SU-DHL-6 (cell line): Measurements from ENCODE around the gene SOD1.
A peak's percentile ranks its signal among the peaks of the same experiment; 100 is the strongest.
"Not testable (repeated sequence)": the region's sequence is repeated elsewhere in the genome, so short reads cannot be mapped to it uniquely, and the experiment has no call there.

Experiments used
- H2AFZ ChIP-seq: fragments of 200-600 bp; sonication (generic); 2 replicates; pipeline ENCODE4 v1.6.1; 2014; ENCODE audit warnings: low read depth, mild to moderate bottlenecking, moderate library complexity, mixed read lengths, antibody characterized with exemption, low read length; ENCODE audit not compliant: severe bottlenecking
- H3F3A ChIP-seq: fragments of 200-600 bp; shearing (Covaris generic); 2 replicates; pipeline ENCODE4 v1.6.0; 2016; ENCODE audit warnings: antibody characterized with exemption, mild to moderate bottlenecking; ENCODE audit not compliant: insufficient read depth
- H3K27ac ChIP-seq: fragments of 200-600 bp; sonication (generic); 2 replicates; pipeline ENCODE4 v1.5.1; 2016; ENCODE audit warnings: low read depth, mild to moderate bottlenecking, low read length, moderate library complexity, mixed read lengths
- H3K27me3 ChIP-seq: fragments of 200-600 bp; sonication (generic), shearing (Covaris generic); 2 replicates; pipeline ENCODE4 v1.6.0; 2014; ENCODE audit warnings: mild to moderate bottlenecking, low read length
- H3K36me3 ChIP-seq: fragments of 200-600 bp; sonication (generic); 2 replicates; pipeline ENCODE4 v1.6.1; 2014; ENCODE audit warnings: mild to moderate bottlenecking, low read length, mixed read lengths
- H3K4me2 ChIP-seq: fragments of 300-600, 200-600 bp; shearing (Covaris generic), sonication (generic); 2 replicates; pipeline ENCODE4 v1.6.0; 2014; ENCODE audit warnings: low read length, low read depth, mild to moderate bottlenecking; ENCODE audit not compliant: poor library complexity, severe bottlenecking
- H3K4me3 ChIP-seq: fragments of 200-600 bp; sonication (generic); 2 replicates; pipeline ENCODE4 v1.5.1; 2014; ENCODE audit warnings: antibody characterized with exemption, low read length, mild to moderate bottlenecking, mixed read lengths; ENCODE audit not compliant: insufficient read depth, poor library complexity, severe bottlenecking
- H3K79me2 ChIP-seq: fragments of 200-600 bp; sonication (generic); 2 replicates; pipeline ENCODE4 v1.6.1; 2014; ENCODE audit warnings: mild to moderate bottlenecking, low read length, moderate library complexity; ENCODE audit not compliant: insufficient read depth
- H3K9ac ChIP-seq: fragments of 200-600 bp; sonication (generic); 2 replicates; pipeline ENCODE4 v1.7.0; 2014; ENCODE audit warnings: mild to moderate bottlenecking, low read length
- H3K9me2 ChIP-seq: fragments of 200-600 bp; sonication (generic); replicated peaks from 2 replicates; pipeline ENCODE4 v1.6.1; 2014; ENCODE audit warnings: low read length; ENCODE audit not compliant: insufficient read depth
- H3K9me3 ChIP-seq: fragments of 200-600 bp; sonication (generic); 2 replicates; pipeline ENCODE4 v1.6.1; 2014; ENCODE audit warnings: low read length, mixed read lengths; ENCODE audit not compliant: insufficient read depth
- H4K20me1 ChIP-seq: fragments of 200-600 bp; sonication (generic); 2 replicates; pipeline ENCODE4 v1.6.1; 2014; ENCODE audit warnings: low read depth, mild to moderate bottlenecking, antibody characterized with exemption, low read length, moderate library complexity, mixed read lengths
- EZH2phosphoT487 ChIP-seq: fragments of 200-600 bp; sonication (generic), shearing (Covaris generic); conservative IDR thresholded peaks from 2 replicates; pipeline ENCODE4 v1.6.1; 2018; ENCODE audit warnings: mild to moderate bottlenecking, antibody characterized with exemption, low read length, moderate library complexity, mixed read lengths
- TF ChIP-seq, protein P1 (sequence below): fragments of 200-600 bp; sonication (generic); IDR thresholded peaks from one replicate; pipeline ENCODE4 v1.5.1; 2017; ENCODE audit warnings: antibody characterized with exemption, mild to moderate bottlenecking, low read length, moderate library complexity; ENCODE audit not compliant: insufficient read depth, poor library complexity, severe bottlenecking

The SOD1 gene

DNA sequence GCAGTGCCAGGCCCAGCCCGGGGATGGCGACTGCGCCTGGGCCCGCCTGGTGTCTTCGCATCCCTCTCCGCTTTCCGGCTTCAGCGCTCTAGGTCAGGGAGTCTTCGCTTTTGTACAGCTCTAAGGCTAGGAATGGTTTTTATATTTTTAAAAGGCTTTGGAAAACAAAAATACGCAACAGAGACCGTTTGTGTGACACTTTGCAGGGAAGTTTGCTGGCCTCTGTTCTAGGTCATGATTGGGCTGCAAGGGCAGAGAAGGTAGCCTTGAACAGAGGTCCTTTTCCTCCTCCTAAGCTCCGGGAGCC is 719 bp downstream of the SOD1 start:
- Histone ChIP-seq H3K36me3 (peaks cover 3% of the 10 kb centered on the region; the same call in 1 of the 2 replicates), H3F3A (peaks cover 11% of the 10 kb centered on the region; the same call in 1 of the 2 replicates), H3K27ac (peak overlapping the region; percentile 54), H3K4me3 (peak overlapping the region; percentile 89), H3K27me3 (no peaks in the 10 kb centered on the region), H3K4me2 (peak overlapping the region; percentile 95), H3K79me2 (peaks cover 50% of the 10 kb centered on the region), H3K9me2 (no peaks in the 10 kb centered on the region), H4K20me1 (no peaks in the 10 kb centered on the region), H2AFZ (no peak overlapping the region), H3K9me3 (no peaks in the 10 kb centered on the region), H3K9ac (peak overlapping the region; percentile 76)
- TF ChIP-seq, protein P1, sequence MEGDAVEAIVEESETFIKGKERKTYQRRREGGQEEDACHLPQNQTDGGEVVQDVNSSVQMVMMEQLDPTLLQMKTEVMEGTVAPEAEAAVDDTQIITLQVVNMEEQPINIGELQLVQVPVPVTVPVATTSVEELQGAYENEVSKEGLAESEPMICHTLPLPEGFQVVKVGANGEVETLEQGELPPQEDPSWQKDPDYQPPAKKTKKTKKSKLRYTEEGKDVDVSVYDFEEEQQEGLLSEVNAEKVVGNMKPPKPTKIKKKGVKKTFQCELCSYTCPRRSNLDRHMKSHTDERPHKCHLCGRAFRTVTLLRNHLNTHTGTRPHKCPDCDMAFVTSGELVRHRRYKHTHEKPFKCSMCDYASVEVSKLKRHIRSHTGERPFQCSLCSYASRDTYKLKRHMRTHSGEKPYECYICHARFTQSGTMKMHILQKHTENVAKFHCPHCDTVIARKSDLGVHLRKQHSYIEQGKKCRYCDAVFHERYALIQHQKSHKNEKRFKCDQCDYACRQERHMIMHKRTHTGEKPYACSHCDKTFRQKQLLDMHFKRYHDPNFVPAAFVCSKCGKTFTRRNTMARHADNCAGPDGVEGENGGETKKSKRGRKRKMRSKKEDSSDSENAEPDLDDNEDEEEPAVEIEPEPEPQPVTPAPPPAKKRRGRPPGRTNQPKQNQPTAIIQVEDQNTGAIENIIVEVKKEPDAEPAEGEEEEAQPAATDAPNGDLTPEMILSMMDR, result no peak
- TF ChIP-seq EZH2phosphoT487, result no peak

DNA sequence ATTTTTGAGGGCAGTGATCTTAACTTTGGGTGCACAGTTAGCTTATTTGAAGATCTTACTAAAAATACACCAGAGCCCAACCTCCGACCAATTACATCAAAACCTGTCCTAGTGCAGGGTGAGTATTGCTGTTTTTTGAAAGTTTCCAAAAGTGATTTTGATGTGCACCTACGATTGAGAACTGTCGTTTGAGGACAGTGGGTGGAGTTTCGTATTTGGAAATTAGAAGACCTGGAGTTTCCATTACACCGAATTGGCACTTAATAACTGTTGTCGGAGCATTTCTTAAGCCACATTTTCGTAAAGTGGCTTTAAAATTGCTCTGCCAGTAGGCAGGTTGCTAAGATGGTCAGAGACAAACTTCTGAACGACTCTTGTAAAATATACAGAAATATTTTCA is 1.1 kb downstream of the SOD1 start:
- Histone ChIP-seq H3K9ac (peak overlapping the region; percentile 76), H2AFZ (no peak overlapping the region), H3K9me3 (no peaks in the 10 kb centered on the region), H3K27ac (peak overlapping the region; percentile 54), H3F3A (peaks cover 11% of the 10 kb centered on the region; the same call in 1 of the 2 replicates), H3K4me3 (peak overlapping the region; percentile 89), H3K4me2 (peak overlapping the region; percentile 95), H3K36me3 (peaks cover 3% of the 10 kb centered on the region; the same call in 1 of the 2 replicates), H3K79me2 (peaks cover 53% of the 10 kb centered on the region), H4K20me1 (no peaks in the 10 kb centered on the region), H3K9me2 (no peaks in the 10 kb centered on the region), H3K27me3 (no peaks in the 10 kb centered on the region)
- no peak for TF ChIP-seq EZH2phosphoT487
- TF ChIP-seq, protein P1, result no peak

DNA sequence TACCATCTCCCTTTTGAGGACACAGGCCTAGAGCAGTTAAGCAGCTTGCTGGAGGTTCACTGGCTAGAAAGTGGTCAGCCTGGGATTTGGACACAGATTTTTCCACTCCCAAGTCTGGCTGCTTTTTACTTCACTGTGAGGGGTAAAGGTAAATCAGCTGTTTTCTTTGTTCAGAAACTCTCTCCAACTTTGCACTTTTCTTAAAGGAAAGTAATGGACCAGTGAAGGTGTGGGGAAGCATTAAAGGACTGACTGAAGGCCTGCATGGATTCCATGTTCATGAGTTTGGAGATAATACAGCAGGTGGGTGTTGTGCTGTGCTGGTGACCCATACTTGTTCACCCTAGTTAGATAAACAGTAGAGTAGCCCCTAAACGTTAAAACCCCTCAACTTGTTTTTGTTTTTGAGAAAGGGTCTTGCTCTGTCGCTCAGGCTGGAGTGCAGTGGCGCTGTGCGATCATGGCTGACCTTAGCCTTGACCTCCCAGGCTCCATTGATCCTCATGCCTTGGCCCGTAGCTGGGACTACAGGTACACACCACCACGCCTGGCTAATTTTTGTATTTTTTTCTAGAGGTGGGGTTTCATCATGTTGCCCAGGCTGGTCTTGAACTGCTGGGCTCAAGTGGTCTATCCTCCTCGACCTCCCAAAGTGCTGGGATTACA is 4.2 kb downstream of the SOD1 start:
- peak overlapping the region; percentile 41 for H3K4me2 ChIP-seq
- no peak overlapping the region for H3K4me3 ChIP-seq
- no peak overlapping the region for H3K9ac ChIP-seq
- H3K36me3 ChIP-seq, result peaks cover 29% of the 10 kb centered on the region; the same call in 1 of the 2 replicates
- H3F3A ChIP-seq, result peaks cover 26% of the 10 kb centered on the region
- no peak for TF ChIP-seq EZH2phosphoT487
- no peaks in the 10 kb centered on the region for H4K20me1 ChIP-seq
- no peaks in the 10 kb centered on the region for H3K27me3 ChIP-seq
- H3K79me2 ChIP-seq, result peaks cover 53% of the 10 kb centered on the region
- no peaks in the 10 kb centered on the region for H3K9me2 ChIP-seq
- peak overlapping the region; percentile 62 for H3K27ac ChIP-seq
- H2AFZ ChIP-seq, result no peak overlapping the region
- no peaks in the 10 kb centered on the region for H3K9me3 ChIP-seq

DNA sequence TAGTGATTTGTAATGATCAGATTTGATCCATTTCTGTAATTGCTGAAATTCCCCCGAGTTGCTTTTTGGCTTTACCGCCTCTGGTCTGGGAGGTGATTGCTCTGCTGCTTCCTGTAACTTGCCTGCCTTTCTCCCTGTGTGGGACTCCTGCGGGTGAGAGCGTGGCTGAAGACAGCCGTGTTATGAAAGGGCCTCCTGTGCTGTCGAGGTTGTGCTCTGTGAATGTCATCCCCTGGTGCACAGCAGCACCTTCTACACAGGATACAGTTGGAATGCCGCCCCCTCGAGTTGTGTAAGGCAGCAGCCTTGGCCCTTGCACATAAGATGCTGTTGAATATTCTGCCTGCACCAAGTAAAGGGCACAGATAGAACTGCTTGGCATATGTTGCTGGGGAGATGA is 5.9 kb downstream of the SOD1 start:
- Histone ChIP-seq H3K79me2 (peaks cover 49% of the 10 kb centered on the region), H3K27me3 (no peaks in the 10 kb centered on the region), H3F3A (peaks cover 41% of the 10 kb centered on the region), H3K9me2 (no peaks in the 10 kb centered on the region), H3K4me3 (no peak overlapping the region), H4K20me1 (no peaks in the 10 kb centered on the region), H2AFZ (no peak overlapping the region), H3K9ac (no peak overlapping the region), H3K9me3 (no peaks in the 10 kb centered on the region), H3K36me3 (peaks cover 39% of the 10 kb centered on the region; the same call in 1 of the 2 replicates), H3K27ac (peak overlapping the region; percentile 18; the same call in 1 of the 2 replicates), H3K4me2 (no peak overlapping the region)
- TF ChIP-seq, protein P1, result no peak
- TF ChIP-seq EZH2phosphoT487, result no peak

DNA sequence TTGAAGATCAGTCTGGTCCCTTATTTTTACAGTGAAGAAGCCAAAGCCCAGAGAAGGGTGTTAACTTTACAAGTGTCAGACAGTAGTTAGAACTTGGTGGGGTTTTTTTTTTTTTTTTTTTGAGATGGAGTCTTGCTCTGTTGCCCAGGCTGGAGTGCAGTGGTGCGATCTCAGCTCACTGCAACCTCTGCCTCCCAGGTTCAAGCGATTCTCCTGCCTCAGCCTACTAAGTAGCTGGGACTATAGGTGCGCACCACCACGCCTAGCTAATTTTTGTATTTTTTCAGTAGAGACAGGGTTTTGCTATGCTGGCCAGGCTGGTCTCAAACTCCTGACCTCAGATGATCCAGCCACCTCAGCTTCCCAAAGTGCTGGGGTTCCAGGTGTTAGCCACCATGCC is 6.4 kb downstream of the SOD1 start:
- H3K4me2 ChIP-seq, H3K27me3 ChIP-seq, H3K4me3 ChIP-seq, H3K27ac ChIP-seq, H4K20me1 ChIP-seq, H2AFZ ChIP-seq, H3K9ac ChIP-seq, H3K9me3 ChIP-seq, H3K9me2 ChIP-seq: not testable (repeated sequence)
- H3K36me3 ChIP-seq, result peaks cover 39% of the 10 kb centered on the region; the same call in 1 of the 2 replicates
- H3F3A ChIP-seq, result peaks cover 46% of the 10 kb centered on the region
- peaks cover 44% of the 10 kb centered on the region for H3K79me2 ChIP-seq
